ENCODE measurements around the gene MICAL3.

Gene MICAL3

DNA sequence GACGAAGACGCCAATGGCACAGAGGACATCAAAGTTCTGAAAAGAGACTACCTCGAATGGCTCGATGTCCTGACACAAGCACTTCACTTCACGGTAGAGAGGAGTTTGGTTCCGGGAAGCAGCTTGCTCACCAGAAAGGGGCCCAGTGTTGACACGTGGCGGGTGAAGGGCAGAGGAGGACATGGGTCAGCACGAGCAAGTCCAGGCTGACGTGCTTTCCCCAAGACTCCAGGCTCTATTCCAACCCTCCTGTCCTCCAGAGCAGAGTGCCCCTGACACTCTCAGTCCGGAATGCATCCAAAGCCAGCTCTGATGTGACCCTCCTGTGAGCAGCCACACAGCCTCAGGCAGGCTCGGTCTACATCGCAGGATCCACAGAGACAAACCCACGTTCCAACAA lies 172.6 kb downstream of the MICAL3 start:
- Histone ChIP-seq H3K56ac (ENCODE audit: low read length) (no peak overlapping the region), H3K9ac (ENCODE audit: low read length) (no peak overlapping the region), H4K5ac (ENCODE audit: low read length) (no peak overlapping the region), H3K79me2 (ENCODE audit: control insufficient read depth, insufficient read depth, low read length) (no peaks in the 10 kb centered on the region), H2BK15ac (replicated peaks; ENCODE audit: low read depth) (no peak overlapping the region), H3K23ac (ENCODE audit: low read length) (no peak overlapping the region), H3K4ac (ENCODE audit: low read depth, low read length) (no peak overlapping the region), H3K36me3 (ENCODE audit: control insufficient read depth, insufficient read depth, low read length) (no peaks in the 10 kb centered on the region), H4K8ac (ENCODE audit: low read depth, low read length) (no peak overlapping the region), H3K27me3 (ENCODE audit: insufficient read depth, low read length, poor library complexity) (no peaks in the 10 kb centered on the region), H2AK5ac (ENCODE audit: low read length) (no peak overlapping the region), H2BK120ac (ENCODE audit: low read depth, low read length) (no peak overlapping the region), H3K4me2 (ENCODE audit: low read length) (no peak overlapping the region), H3K79me1 (ENCODE audit: low read length) (no peaks in the 10 kb centered on the region), H3K27ac (ENCODE audit: low read depth, low read length) (no peak overlapping the region), H2BK5ac (ENCODE audit: low read length) (no peak overlapping the region), H3K18ac (ENCODE audit: low read length) (no peak overlapping the region), H3K4me1 (ENCODE audit: control insufficient read depth, low read depth, low read length) (no peaks in the 10 kb centered on the region), H3K4me3 (ENCODE audit: low read length) (no peak overlapping the region)
- no CpG with 5 or more reads among the region's 14 CpGs for WGBS (ENCODE audit: extremely low coverage, insufficient coverage, low lambda C conversion rate)
- no peak for DNase-seq

DNA sequence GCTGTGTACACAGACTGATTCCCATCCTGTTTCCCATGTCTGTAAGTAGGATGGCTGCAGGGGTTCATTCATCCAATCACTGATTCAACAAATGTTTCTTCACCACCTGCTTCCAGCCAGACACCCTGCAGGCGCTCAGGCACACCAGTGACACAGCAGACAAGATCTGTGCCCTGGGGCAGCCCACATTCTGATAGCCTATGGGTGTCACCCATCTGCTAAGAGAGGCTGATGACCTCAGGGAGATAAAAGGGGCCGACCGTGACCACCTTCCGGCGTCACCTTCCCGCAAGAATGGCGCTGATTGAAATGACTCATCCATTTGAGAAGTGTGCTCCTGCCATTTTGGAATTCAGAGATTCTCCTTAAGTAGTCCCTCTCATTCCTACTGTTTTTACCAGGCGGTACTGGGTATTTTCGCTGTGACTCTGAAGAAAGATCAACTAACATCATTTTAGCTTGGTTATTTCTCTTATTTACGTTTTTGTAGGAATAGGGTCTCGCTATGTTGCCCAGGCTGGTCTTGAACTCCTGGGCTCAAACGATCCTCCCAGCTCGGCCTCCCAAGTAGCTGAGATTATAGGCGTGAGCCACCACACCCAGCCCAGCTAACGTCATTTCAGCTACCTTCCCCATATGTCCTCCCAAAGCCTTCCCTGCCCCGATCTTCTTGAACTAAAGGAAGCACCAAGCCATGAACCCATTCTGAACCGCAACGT lies 176.8 kb downstream of the MICAL3 start:
- H3K79me2 ChIP-seq (ENCODE audit: control insufficient read depth, insufficient read depth, low read length): no peaks in the 10 kb centered on the region
- no peak overlapping the region for H3K56ac ChIP-seq (ENCODE audit: low read length)
- H3K9ac ChIP-seq (ENCODE audit: low read length): no peak overlapping the region
- H3K18ac ChIP-seq (ENCODE audit: low read length): no peak overlapping the region
- no peak overlapping the region for H4K5ac ChIP-seq (ENCODE audit: low read length)
- H3K4me3 ChIP-seq (ENCODE audit: low read length): no peak overlapping the region
- H3K36me3 ChIP-seq (ENCODE audit: control insufficient read depth, insufficient read depth, low read length): no peaks in the 10 kb centered on the region
- H3K27ac ChIP-seq (ENCODE audit: low read depth, low read length): no peak overlapping the region
- H3K23ac ChIP-seq (ENCODE audit: low read length): no peak overlapping the region
- H2BK120ac ChIP-seq (ENCODE audit: low read depth, low read length): no peak overlapping the region
- H3K4me1 ChIP-seq (ENCODE audit: control insufficient read depth, low read depth, low read length): no peaks in the 10 kb centered on the region
- H3K4me2 ChIP-seq (ENCODE audit: low read length): no peak overlapping the region
- H4K8ac ChIP-seq (ENCODE audit: low read depth, low read length): no peak overlapping the region
- no peak overlapping the region for H2BK5ac ChIP-seq (ENCODE audit: low read length)
- H2BK15ac ChIP-seq (replicated peaks; ENCODE audit: low read depth): no peak overlapping the region
- no peaks in the 10 kb centered on the region for H3K27me3 ChIP-seq (ENCODE audit: insufficient read depth, low read length, poor library complexity)
- H3K79me1 ChIP-seq (ENCODE audit: low read length): no peaks in the 10 kb centered on the region
- H3K4ac ChIP-seq (ENCODE audit: low read depth, low read length): no peak overlapping the region
- WGBS (ENCODE audit: extremely low coverage, insufficient coverage, low lambda C conversion rate): no CpG with 5 or more reads among the region's 18 CpGs
- H2AK5ac ChIP-seq (ENCODE audit: low read length): no peak overlapping the region
- peak; percentile 62 for DNase-seq

DNA sequence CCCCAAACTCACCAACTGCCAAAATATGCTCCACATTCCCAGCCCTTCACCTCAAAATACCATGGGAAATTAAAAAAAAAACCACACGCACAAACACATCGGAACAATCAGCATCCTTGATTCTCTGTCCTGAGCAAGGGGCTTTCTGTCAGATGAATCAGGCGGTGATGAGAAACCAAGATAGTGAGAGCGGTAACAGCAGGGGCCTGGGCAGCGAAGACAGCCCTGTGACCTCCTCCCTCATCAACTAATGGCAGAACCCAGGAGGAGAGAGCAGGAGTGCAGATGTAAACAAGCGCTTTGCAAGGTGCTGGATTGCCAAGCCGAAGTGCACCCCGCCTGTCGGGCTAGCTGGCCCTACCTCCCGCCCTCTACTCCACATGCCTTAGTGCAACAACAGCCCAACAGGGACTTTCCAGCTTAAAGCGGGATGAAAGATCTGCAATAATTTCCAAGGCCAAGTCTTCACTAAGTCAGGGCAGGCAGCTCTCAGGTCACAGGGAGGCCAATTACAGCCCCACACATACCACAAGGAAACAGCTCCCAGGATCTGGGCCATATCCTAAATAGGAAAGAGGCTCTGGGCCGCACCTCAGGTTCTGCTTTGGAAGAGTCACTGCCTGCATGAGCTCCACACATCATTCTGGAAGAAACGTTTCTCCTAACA lies 177.9 kb downstream of the MICAL3 start:
- Histone ChIP-seq H2BK15ac (replicated peaks; ENCODE audit: low read depth) (no peak overlapping the region), H3K56ac (ENCODE audit: low read length) (no peak overlapping the region)

DNA sequence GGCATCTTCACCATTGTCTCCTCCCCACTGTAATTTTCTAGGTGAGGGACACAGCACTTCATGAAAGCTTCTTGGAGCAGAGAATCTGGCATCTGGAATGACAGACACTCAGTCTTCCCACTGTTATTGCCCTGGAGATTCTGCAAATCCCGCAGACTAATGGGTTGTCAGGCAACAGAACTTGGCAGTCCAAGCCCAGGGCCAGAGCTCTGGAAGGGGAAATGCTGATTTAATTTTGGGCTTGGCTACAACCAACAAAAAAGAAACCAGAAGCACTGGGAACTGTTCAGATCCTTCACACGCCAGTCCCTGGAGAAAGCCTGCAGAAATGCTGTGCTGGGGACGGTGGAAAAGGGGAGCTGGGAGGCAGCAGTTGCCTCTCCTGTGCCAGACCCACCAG lies 178.6 kb downstream of the MICAL3 start:
- H4K5ac ChIP-seq (ENCODE audit: low read length): no peak overlapping the region
- H2BK15ac ChIP-seq (replicated peaks; ENCODE audit: low read depth): no peak overlapping the region
- no peak overlapping the region for H4K8ac ChIP-seq (ENCODE audit: low read depth, low read length)
- H3K18ac ChIP-seq (ENCODE audit: low read length): no peak overlapping the region
- H2AK5ac ChIP-seq (ENCODE audit: low read length): no peak overlapping the region
- H3K4me1 ChIP-seq (ENCODE audit: control insufficient read depth, low read depth, low read length): no peaks in the 10 kb centered on the region
- H3K36me3 ChIP-seq (ENCODE audit: control insufficient read depth, insufficient read depth, low read length): no peaks in the 10 kb centered on the region
- H3K56ac ChIP-seq (ENCODE audit: low read length): no peak overlapping the region
- H3K4me2 ChIP-seq (ENCODE audit: low read length): no peak overlapping the region
- no peak overlapping the region for H3K4ac ChIP-seq (ENCODE audit: low read depth, low read length)
- no peak overlapping the region for H2BK120ac ChIP-seq (ENCODE audit: low read depth, low read length)
- H3K79me2 ChIP-seq (ENCODE audit: control insufficient read depth, insufficient read depth, low read length): no peaks in the 10 kb centered on the region
- H3K23ac ChIP-seq (ENCODE audit: low read length): no peak overlapping the region
- no peak for DNase-seq
- no peak overlapping the region for H3K4me3 ChIP-seq (ENCODE audit: low read length)
- no peaks in the 10 kb centered on the region for H3K27me3 ChIP-seq (ENCODE audit: insufficient read depth, low read length, poor library complexity)
- no peak overlapping the region for H3K27ac ChIP-seq (ENCODE audit: low read depth, low read length)
- H2BK5ac ChIP-seq (ENCODE audit: low read length): no peak overlapping the region
- no CpG with 5 or more reads among the region's 3 CpGs for WGBS (ENCODE audit: extremely low coverage, insufficient coverage, low lambda C conversion rate)
- no peak overlapping the region for H3K9ac ChIP-seq (ENCODE audit: low read length)
- H3K79me1 ChIP-seq (ENCODE audit: low read length): no peaks in the 10 kb centered on the region

More for the DNA sequence above, 177.9 kb downstream of the MICAL3 start:
- H2BK120ac ChIP-seq (ENCODE audit: low read depth, low read length): no peak overlapping the region
- WGBS (ENCODE audit: extremely low coverage, insufficient coverage, low lambda C conversion rate): no CpG with 5 or more reads among the region's 13 CpGs
- no peak overlapping the region for H3K18ac ChIP-seq (ENCODE audit: low read length)
- no peaks in the 10 kb centered on the region for H3K4me1 ChIP-seq (ENCODE audit: control insufficient read depth, low read depth, low read length)
- H2AK5ac ChIP-seq (ENCODE audit: low read length): no peak overlapping the region
- H2BK5ac ChIP-seq (ENCODE audit: low read length): no peak overlapping the region
- no peaks in the 10 kb centered on the region for H3K36me3 ChIP-seq (ENCODE audit: control insufficient read depth, insufficient read depth, low read length)
- H3K79me1 ChIP-seq (ENCODE audit: low read length): no peaks in the 10 kb centered on the region
- H3K9ac ChIP-seq (ENCODE audit: low read length): no peak overlapping the region
- H4K5ac ChIP-seq (ENCODE audit: low read length): no peak overlapping the region
- no peak overlapping the region for H3K4me3 ChIP-seq (ENCODE audit: low read length)
- DNase-seq: no peak
- H3K23ac ChIP-seq (ENCODE audit: low read length): no peak overlapping the region
- H3K27me3 ChIP-seq (ENCODE audit: insufficient read depth, low read length, poor library complexity): no peaks in the 10 kb centered on the region
- no peak overlapping the region for H3K4ac ChIP-seq (ENCODE audit: low read depth, low read length)
- no peaks in the 10 kb centered on the region for H3K79me2 ChIP-seq (ENCODE audit: control insufficient read depth, insufficient read depth, low read length)
- H4K8ac ChIP-seq (ENCODE audit: low read depth, low read length): no peak overlapping the region
- no peak overlapping the region for H3K27ac ChIP-seq (ENCODE audit: low read depth, low read length)
- H3K4me2 ChIP-seq (ENCODE audit: low read length): no peak overlapping the region

DNA sequence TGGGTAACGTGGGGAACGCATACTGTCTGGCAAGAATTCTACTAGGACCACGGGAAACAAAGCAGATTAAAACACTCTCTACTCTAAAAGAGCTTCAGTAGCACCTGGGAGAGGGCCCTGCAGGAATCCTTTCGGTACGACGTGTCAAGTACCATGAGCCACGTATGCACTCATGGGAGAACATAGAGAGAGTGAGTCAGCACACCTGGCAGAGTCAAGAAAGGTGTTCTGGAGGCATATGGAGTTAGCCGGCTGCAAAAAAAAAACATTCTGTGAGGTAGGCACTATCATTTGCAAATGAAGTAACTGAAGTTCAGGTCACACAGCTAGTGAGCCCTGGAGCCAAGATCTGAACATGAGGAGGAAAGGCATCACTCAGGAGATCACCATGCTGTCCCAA lies 179.0 kb downstream of the MICAL3 start:
- H3K56ac ChIP-seq (ENCODE audit: low read length): no peak overlapping the region
- no peak overlapping the region for H4K5ac ChIP-seq (ENCODE audit: low read length)
- H3K36me3 ChIP-seq (ENCODE audit: control insufficient read depth, insufficient read depth, low read length): no peaks in the 10 kb centered on the region
- H4K8ac ChIP-seq (ENCODE audit: low read depth, low read length): no peak overlapping the region
- no CpG with 5 or more reads among the region's 8 CpGs for WGBS (ENCODE audit: extremely low coverage, insufficient coverage, low lambda C conversion rate)
- H2BK15ac ChIP-seq (replicated peaks; ENCODE audit: low read depth): no peak overlapping the region
- H3K4me1 ChIP-seq (ENCODE audit: control insufficient read depth, low read depth, low read length): no peaks in the 10 kb centered on the region
- no peaks in the 10 kb centered on the region for H3K79me1 ChIP-seq (ENCODE audit: low read length)
- H3K18ac ChIP-seq (ENCODE audit: low read length): no peak overlapping the region
- H3K27ac ChIP-seq (ENCODE audit: low read depth, low read length): no peak overlapping the region
- no peak overlapping the region for H3K4me2 ChIP-seq (ENCODE audit: low read length)
- H2BK5ac ChIP-seq (ENCODE audit: low read length): no peak overlapping the region
- H3K23ac ChIP-seq (ENCODE audit: low read length): no peak overlapping the region
- no peak overlapping the region for H2AK5ac ChIP-seq (ENCODE audit: low read length)
- no peaks in the 10 kb centered on the region for H3K79me2 ChIP-seq (ENCODE audit: control insufficient read depth, insufficient read depth, low read length)
- H3K9ac ChIP-seq (ENCODE audit: low read length): no peak overlapping the region
- no peak for DNase-seq
- no peak overlapping the region for H3K4ac ChIP-seq (ENCODE audit: low read depth, low read length)
- H2BK120ac ChIP-seq (ENCODE audit: low read depth, low read length): no peak overlapping the region
- H3K4me3 ChIP-seq (ENCODE audit: low read length): no peak overlapping the region
- H3K27me3 ChIP-seq (ENCODE audit: insufficient read depth, low read length, poor library complexity): no peaks in the 10 kb centered on the region

All from mesendoderm (in vitro differentiated cells).